ENCODE data around the gene KLHL29. TPM values are rescaled to one million over a fixed set of nuclear protein-coding genes. Genes with fewer than 3 reads are reported as not detected.

The KLHL29 gene
- total RNA-seq, 2 experiments from 2014 or later, result 2.5 to 2.7 TPM

DNA sequence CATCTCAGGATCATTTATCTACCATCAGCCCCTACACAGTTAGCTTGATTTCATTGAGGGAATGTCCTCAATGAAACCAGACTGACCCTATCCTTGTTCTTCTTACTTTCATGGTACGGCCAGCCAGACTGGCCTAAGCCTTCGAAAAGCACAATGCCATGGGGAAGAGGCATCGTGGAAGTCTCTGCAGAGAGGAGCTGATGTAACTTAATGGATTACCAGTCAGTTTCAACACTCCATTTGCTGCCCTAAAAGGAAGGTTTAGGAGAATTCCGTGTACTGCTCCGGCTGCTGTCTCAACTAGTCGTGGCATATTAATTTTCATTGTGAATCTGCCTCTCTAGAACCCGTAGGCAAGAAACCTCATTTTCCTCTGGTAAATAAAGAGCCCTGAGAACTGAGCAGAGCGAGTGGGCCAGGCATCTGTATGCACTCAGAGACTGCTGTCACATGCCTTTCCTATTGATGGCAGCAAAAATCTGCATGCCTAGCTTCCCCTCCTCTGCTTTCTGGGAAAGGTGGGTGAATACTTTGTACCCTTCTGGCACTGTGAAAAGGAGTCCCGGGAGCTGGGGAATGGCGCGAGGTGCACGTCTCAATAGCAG lies 184.9 kb downstream of the KLHL29 start:
- POLR2A ChIA-PET, result no interaction called here
- H3K27me3 Mint-ChIP-seq, result no peaks in the 10 kb centered on the region
- intact Hi-C loops (cut with DNase I, micrococcal nuclease), result loop anchor here in 1 of 2 experiments (5.0 kb wide), 1 partner anchor 203 kb away; no protein-coding TSS in a partner anchor

DNA sequence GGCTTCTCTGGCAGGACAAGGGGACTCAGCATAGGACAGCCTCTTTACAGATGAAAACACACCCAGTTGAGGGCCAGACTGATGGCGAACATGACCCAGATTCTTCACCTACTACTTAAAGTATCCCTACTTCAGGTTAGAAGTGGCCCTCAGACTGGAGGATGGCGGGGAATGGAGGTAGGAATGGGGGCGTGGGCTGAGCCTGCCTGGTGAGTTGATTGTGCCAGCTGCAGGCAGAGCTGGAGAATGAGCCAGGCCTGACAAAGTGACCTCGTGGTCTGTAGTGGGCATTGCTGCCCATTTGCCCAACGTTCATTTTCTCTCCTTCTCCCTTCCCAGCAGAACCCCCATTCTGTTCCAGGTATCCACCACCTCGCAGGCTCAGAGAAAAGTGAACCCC lies 186.1 kb downstream of the KLHL29 start:
- Histone ChIP-seq H3K9me3 (ENCODE audit: control insufficient read depth in 1 of 2, insufficient read depth in 1 of 2, low read length in 2 of 2) (no peaks in the 10 kb centered on the region), H3K36me3 (ENCODE audit: insufficient read depth, low read length) (no peaks in the 10 kb centered on the region), H3K4me3 (ENCODE audit: low read length) (no peak overlapping the region), H3K27me3 (ENCODE audit: control insufficient read depth in 1 of 2, insufficient read depth in 2 of 2, low read length in 2 of 2) (no peaks in the 10 kb centered on the region), H3K4me1 (ENCODE audit: insufficient read depth, low read length) (no peaks in the 10 kb centered on the region), H3K27ac (ENCODE audit: low read depth in 1 of 2, low read length in 2 of 2) (no peak overlapping the region)
- POLR2A ChIA-PET, result no interaction called here
- CTCF ChIA-PET, result no interaction called here
- Mint-ChIP-seq H3K4me1 (ENCODE audit: low read depth) (no peaks in the 10 kb centered on the region), H3K27ac (no peak overlapping the region), H3K4me3 (no peak overlapping the region), H3K27me3 (no peaks in the 10 kb centered on the region), H3K36me3 (ENCODE audit: low read depth) (no peaks in the 10 kb centered on the region), H3K9me3 (no peaks in the 10 kb centered on the region)
- ATAC-seq (ENCODE audit: poor library complexity) (no peak), DNase-seq (no peak)
- intact Hi-C loops (cut with DNase I, micrococcal nuclease), result no loop called here
- TF ChIP-seq CTCF (IDR thresholded peaks at IDR 0.05), result no peak

More for the DNA sequence above, 184.9 kb downstream of the KLHL29 start:
- no peaks in the 10 kb centered on the region for H3K4me1 ChIP-seq (ENCODE audit: insufficient read depth, low read length)
- no peak overlapping the region for H3K27ac Mint-ChIP-seq
- no peaks in the 10 kb centered on the region for H3K9me3 ChIP-seq (ENCODE audit: control insufficient read depth in 1 of 2, insufficient read depth in 1 of 2, low read length in 2 of 2)
- no peaks in the 10 kb centered on the region for H3K36me3 Mint-ChIP-seq (ENCODE audit: low read depth)
- DNase-seq (no peak), ATAC-seq (ENCODE audit: poor library complexity) (no peak)
- H3K9me3 Mint-ChIP-seq, result no peaks in the 10 kb centered on the region
- no peak overlapping the region for H3K27ac ChIP-seq (ENCODE audit: low read depth in 1 of 2, low read length in 2 of 2)
- no peak for TF ChIP-seq CTCF (IDR thresholded peaks at IDR 0.05)
- no peak overlapping the region for H3K4me3 ChIP-seq (ENCODE audit: low read length)
- no peaks in the 10 kb centered on the region for H3K27me3 ChIP-seq (ENCODE audit: control insufficient read depth in 1 of 2, insufficient read depth in 2 of 2, low read length in 2 of 2)
- CTCF ChIA-PET, result no interaction called here
- no peaks in the 10 kb centered on the region for H3K36me3 ChIP-seq (ENCODE audit: insufficient read depth, low read length)
- no peaks in the 10 kb centered on the region for H3K4me1 Mint-ChIP-seq (ENCODE audit: low read depth)
- no peak overlapping the region for H3K4me3 Mint-ChIP-seq

GRCh38 chr2:23571527-23572282 lies 186.7 kb downstream of the KLHL29 start:
- Histone ChIP-seq H3K4me3 (ENCODE audit: low read length) (no peak overlapping the region), H3K27ac (ENCODE audit: low read depth in 1 of 2, low read length in 2 of 2) (no peak overlapping the region), H3K36me3 (ENCODE audit: insufficient read depth, low read length) (no peaks in the 10 kb centered on the region), H3K4me1 (ENCODE audit: insufficient read depth, low read length) (no peaks in the 10 kb centered on the region), H3K9me3 (ENCODE audit: control insufficient read depth in 1 of 2, insufficient read depth in 1 of 2, low read length in 2 of 2) (no peaks in the 10 kb centered on the region), H3K27me3 (ENCODE audit: control insufficient read depth in 1 of 2, insufficient read depth in 2 of 2, low read length in 2 of 2) (no peaks in the 10 kb centered on the region)
- H3K27ac Mint-ChIP-seq, result no peak overlapping the region
- no peaks in the 10 kb centered on the region for H3K4me1 Mint-ChIP-seq (ENCODE audit: low read depth)
- TF ChIP-seq CTCF (IDR thresholded peaks at IDR 0.05), result no peak
- H3K4me3 Mint-ChIP-seq, result no peak overlapping the region
- intact Hi-C loops (cut with DNase I, micrococcal nuclease), result no loop called here
- no peaks in the 10 kb centered on the region for H3K27me3 Mint-ChIP-seq
- no peaks in the 10 kb centered on the region for H3K9me3 Mint-ChIP-seq
- ChIA-PET CTCF (no interaction called here), POLR2A (no interaction called here)
- H3K36me3 Mint-ChIP-seq (ENCODE audit: low read depth), result no peaks in the 10 kb centered on the region
- ATAC-seq (ENCODE audit: poor library complexity), result no peak
- no peak for DNase-seq
